GM21723 (cell line): Measurements from ENCODE around the gene BRPF3.

Experiments used
- ATAC-seq: cut with Tn5 transposase; IDR thresholded peaks from one replicate; pipeline ENCODE4 v1.9.1; 2021; ENCODE audit warnings: mild to moderate bottlenecking, moderate library complexity; ENCODE audit not compliant: unreplicated experiment

The BRPF3 gene

DNA sequence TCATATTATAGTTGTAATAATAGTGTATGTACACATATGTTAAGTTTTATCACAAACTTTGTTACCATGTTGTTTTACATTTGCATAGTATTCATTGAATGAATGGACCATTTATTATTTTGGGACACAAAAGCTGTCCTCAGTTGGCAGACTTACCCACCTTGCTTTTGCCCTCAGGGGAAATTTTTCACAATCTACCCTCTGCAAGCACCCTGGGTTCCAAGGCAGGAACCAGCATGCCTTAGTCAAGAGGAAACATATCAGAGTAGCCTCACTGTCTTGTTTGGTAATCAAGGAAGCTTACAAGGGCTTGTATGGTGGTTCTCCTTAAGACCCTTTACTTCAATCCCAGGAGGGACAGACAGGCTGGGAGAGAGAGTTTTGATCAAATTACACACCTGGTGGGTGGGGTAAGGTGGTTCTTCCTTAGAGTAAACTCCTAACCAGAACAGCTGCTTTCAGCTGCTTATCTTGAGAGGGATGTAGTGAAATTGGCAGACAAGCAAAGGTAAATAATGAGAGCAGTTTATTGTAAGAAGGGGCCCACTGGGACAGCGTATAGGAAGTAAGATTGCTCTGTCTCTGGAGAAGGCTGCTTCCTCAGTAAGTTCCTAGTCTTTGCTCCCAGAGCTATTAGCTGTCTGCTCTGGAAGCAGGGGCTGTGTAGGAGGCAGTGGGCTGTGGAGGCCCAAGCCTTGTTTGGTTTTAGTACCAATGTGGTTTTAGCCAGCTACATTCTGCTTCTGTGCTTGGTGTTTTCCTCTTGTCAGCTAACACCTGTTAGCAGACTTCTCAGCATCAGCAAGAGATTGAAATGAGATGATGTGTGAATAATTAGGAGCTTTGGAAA lies 31.1 kb downstream of the BRPF3 start:
- ATAC-seq: no peak

GRCh38 chr6:36229223-36229622 lies 32.7 kb downstream of the BRPF3 start:
- no peak for ATAC-seq

DNA sequence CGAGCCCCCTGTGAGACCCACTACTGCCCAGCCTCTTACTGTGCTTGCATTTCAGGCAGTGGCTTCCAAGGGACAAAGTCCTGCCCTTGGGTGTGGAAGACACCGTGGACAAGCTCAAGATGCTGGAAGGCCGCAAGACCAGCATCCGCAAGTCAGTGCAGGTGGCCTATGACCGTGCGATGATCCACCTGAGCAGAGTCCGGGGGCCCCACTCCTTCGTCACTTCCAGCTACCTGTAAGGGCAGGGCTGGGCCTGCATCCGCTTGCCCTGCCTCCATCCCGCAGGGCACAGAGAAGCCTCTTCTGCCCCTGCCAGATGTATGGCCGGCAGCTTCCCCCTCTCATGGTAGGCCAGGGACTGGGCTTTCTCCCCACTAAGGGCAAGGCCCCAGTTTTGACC lies 33.8 kb downstream of the BRPF3 start:
- ATAC-seq: no peak

DNA sequence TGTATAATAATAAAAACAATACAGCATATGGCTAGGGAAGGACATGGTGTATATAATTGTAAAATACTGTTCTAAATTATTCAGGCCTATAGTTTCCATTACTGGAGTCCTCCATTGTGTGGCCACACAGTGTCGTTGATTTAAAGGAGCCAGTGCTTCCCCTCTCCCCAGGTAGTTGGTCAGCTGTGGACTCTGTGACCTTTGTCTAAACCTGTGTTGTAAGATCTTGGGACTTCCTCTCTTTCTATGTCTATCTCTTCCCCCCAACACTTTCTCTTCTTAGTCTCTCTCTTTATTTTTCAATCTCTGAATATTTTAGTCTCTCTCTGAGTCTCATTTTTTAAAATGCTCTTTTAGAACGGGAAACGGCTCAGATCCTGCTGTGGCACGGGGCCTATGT lies 35.6 kb downstream of the BRPF3 start:
- ATAC-seq: no peak

GRCh38 chr6:36235309-36235708 lies 38.8 kb downstream of the BRPF3 start:
- no peak for ATAC-seq

DNA sequence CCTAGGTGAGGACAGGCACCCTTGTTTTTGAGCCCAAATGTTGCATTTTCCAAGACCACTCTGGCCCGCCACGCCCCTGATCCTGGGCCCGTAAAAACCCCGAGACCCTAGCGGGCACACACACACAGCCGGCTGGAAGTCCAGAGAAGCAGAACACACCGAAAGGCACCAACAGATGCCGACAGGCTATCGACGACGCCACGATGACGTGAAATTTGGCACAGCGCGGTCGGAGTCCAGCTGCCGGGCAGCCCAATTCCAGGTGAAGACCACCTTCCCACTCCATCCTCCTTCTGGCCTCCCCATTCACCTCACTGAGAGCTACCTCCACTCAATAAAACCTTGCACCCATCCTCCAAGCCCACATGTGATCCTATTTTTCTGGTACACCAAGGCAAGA lies 39.3 kb downstream of the BRPF3 start:
- no peak for ATAC-seq

- no peak for ATAC-seq
Observed at GRCh38 chr6:36239774-36240173, 43.2 kb downstream of the BRPF3 start.

DNA sequence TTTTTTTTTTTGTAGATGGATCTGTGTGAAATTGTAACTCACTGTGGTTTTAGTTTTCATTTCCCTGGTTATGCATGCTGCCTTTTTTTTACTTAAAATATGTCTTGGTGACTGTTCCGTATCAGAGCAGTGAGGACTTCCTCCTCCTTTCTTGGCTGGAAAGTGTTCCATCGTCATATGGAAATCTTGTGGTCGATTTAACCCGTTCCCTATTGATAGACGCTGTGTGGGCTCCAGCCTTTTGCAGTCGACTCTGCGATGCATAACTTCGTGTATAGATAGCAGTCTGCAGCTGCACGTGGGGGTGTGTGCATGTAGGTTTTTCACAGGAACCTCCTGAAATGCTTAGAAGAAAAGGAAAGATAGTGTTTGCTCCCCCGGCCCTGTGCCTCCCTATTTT lies 45.2 kb downstream of the BRPF3 start:
- ATAC-seq: peak; percentile 78

DNA sequence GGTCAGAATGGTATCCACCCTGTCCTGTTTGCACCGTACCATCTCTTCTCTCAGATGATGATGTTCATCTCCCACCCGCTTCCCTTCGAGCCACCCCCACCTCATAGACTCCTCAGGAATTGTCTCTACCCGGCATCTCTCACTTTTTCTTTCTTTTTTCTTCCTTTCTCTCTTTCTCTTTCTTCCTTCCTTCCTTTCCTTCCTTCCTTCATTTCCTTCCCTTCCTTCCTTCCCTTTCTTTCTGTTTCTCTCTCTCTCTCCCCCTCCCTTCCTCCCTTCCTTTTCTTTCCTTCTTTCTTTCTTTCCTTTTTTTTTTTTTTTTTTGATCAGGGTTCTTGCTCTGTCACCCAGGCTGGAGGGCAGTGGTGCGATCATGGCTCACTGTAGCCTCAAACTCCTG lies 45.6 kb downstream of the BRPF3 start:
- ATAC-seq: no peak

- no peak for ATAC-seq
Observed at GRCh38 chr6:36242626-36243025, 46.1 kb downstream of the BRPF3 start.

GRCh38 chr6:36243562-36244212 lies 47.1 kb downstream of the BRPF3 start:
- ATAC-seq: no peak

DNA sequence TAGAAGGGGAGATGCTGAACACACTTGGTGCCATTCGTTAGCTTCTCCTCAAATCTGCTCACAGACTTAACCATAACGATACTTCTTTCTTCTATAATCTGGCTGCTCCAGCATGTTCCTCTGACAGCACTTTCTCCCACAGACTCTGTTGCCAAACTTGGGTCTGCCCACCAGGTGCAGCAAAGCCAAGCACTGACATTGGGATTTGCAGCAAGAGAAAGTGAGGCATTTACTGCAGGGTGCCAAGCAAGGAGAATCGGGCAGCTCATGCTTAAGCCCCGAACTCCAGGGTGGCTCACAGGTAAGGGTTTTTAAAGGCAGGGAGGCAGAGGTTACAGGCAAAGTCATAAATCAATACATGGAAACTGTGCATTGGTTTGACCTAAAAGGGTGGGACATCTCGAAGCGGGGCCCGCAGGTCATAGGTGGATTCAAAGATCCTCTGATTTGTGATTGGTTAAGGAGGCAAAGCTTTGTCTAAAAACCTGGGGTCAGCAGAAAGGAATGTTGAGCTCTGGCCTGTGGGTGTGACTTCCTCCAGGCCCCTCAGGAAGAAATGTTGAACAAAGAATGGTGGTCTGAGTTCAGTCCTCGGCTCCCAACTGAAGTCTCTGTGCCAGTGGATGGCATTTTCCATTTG lies 48.2 kb downstream of the BRPF3 start:
- ATAC-seq: no peak

DNA sequence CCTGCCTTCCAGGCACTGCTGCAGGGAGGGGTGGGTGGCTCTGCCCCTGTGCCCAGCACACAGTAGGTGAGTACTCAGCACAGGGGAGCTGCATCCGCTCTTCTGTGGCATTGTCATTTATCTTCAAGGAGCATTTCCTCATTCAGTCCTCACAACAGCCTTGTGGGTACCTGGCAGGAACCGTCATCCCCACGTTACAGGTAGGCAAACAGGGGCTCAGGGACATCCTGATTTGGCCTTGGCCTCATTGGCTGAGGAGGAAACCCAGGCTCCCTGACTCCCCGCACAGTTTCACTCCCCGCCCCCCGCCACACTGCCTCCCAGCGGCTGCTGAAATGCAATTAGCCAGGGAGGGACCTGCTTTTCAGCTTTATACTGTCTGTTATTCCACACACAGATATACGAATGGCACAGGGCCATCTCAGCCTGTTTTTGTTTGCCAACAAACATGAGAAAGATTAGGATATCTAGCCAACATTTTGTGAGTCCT lies 49.1 kb downstream of the BRPF3 start:
- ATAC-seq: no peak

- no peak for ATAC-seq
Observed at GRCh38 chr6:36246506-36247268, 50.1 kb downstream of the BRPF3 start.

- ATAC-seq: no peak
Observed at GRCh38 chr6:36247693-36248092, 51.1 kb downstream of the BRPF3 start.

DNA sequence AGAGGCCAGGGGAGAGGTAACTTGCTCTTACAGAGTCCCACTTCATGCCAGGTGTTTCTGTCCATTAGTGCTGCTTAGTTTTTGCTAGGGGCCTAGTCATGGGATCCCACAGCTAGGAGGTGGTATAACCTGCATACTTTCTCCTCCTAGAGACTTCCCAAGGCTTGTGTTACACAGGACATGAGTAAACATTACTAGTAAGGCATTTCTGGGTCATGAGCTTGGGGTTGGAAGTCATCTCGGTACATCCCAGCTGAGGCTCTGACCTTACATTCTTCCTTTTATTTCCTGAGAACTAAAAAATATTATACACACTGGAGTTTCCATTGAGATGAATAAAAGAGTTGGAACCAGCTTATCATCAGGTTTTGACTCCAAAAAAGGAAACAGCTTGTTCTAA lies 52.4 kb downstream of the BRPF3 start:
- ATAC-seq: no peak

- ATAC-seq: no peak
Observed at GRCh38 chr6:36249536-36249935, 53.0 kb downstream of the BRPF3 start.

DNA sequence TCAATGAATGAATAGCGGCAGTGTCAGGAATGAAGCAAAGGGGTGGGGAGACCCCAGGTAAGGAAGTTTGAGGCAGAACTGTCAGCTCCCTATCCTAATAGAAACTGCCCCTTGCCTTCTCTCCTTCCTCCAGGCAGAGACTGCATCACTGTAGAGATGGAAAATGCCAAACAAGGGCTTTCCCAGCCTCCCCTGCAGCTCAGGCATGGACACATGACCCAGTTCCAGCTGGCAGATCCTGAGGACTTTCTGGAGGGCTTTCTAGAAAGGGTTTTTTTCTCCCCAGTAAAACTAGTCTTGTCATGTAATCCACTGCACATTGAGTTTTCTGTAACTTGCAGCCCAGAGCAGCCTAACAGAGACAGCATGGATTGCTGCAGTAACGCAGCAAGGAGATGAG lies 55.5 kb downstream of the BRPF3 start:
- no peak for ATAC-seq

DNA sequence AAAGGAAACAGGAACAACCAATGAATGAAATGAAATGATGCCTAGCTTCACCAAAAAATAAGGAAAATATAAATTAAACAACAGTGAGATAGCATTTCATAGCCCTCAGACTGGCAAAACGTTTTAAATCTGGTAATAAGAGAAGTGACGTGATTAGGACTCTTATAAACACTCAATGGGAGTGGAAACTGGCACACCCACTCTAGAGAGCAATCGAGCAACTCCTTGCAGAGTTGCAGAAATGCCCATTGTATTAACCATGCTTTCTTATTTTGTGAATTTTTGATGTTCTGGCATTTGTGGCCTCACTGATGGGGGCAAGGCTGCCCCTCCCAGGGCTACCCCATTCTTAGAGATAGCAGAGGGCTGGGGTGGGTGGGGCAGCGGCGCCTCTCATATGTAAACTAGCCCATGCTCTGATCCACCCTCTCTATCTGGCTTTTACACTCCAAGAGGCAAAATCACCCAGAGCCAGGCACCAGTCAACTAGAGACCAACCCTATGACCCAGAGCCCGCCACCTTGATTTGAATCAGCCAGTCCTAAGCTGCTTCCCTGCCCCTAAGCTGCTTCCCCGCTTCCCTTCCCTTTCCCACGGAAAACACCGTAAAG lies 67.0 kb downstream of the BRPF3 start:
- no peak for ATAC-seq

DNA sequence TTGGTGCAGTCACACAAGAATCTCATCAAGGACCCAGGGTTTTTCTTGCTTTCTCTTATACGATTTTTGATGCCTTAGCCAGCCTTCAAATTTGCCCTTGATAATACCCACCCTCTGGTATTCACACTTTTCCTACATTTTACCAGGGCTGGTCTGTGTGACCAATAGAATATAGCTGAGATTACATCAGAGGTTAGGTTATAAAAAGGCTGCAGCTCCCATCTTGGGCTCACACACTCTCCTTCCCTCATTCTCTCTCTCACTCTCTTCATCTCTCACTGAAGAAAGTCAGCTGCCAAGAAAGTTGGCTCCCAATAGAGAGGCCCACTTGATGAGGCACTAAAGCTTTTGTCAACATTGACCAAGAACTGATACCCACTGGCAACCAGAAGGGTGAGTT lies 69.2 kb downstream of the BRPF3 start:
- ATAC-seq: no peak
